ENCODE results near the gene CD300LG. TPM values are rescaled to one million over a fixed set of nuclear protein-coding genes. Genes with fewer than 3 reads are reported as not detected.

The CD300LG gene
- polyA plus RNA-seq, 1 donor (not counting 4 experiments of a cell fraction or from before 2014, with no cell fraction given): not detected

DNA sequence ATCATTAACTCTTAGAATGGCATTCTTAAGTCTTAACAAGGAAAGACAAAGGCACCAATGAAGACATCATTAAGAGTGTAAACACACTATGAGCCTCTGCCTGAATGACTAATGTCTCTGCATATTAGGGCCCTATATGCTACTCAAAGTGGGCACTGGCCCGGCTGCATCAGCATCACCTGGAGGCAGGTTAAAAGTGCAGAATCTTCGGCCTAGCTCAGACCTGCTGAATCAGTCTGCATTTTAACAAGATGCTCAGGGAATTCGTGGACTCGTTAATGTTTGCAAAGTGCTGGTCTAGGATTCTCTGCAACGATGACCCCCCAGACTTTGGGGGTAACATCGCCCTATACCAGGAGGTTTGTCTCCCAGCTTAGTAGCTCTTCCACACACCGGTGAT is 20.8 kb upstream of the CD300LG start:
- H2AFZ ChIP-seq (ENCODE audit: control insufficient read depth, low read length): no peak overlapping the region
- peaks cover 4% of the 10 kb centered on the region for H3K4me1 ChIP-seq (ENCODE audit: control insufficient read depth, extremely low read depth, insufficient read depth, low read length)
- H4K20me1 ChIP-seq (ENCODE audit: control insufficient read depth, extremely low read depth, insufficient read depth, low read length): no peaks in the 10 kb centered on the region
- H3K27me3 ChIP-seq (ENCODE audit: control insufficient read depth, extremely low read depth, insufficient read depth, low read length): no peaks in the 10 kb centered on the region
- FAIRE-seq: no peak
- TF ChIP-seq EZH2 (IDR thresholded peaks at IDR 0.05; ENCODE audit: low read length) (no peak), CTCF (optimal IDR thresholded peaks at IDR 0.05 in 1 of 3, IDR thresholded peaks at IDR 0.05 in 1 of 3, conservative IDR thresholded peaks at IDR 0.05 in 1 of 3; ENCODE audit: extremely low read depth in 1 of 3, insufficient read depth in 2 of 3, low read length in 3 of 3) (no peak)
- dilution Hi-C loops (cut with MboI; ENCODE audit: extremely low pct_ligation_motif_present, low sequenced_read_pairs): no loop called here
- no peaks in the 10 kb centered on the region for H3K9me1 ChIP-seq (ENCODE audit: control insufficient read depth, extremely low read depth, insufficient read depth, low read length)
- H3K9me3 ChIP-seq (ENCODE audit: control insufficient read depth, low read depth, low read length): no peaks in the 10 kb centered on the region
- peaks cover 15 to 30% of the 10 kb centered on the region in 2 experiments for H3K36me3 ChIP-seq (ENCODE audit: control insufficient read depth in 2 of 2, extremely low read depth in 1 of 2, insufficient read depth in 2 of 2, low read length in 2 of 2)
- no peak overlapping the region for H3K4me3 ChIP-seq (ENCODE audit: control insufficient read depth in 2 of 3, extremely low read depth in 1 of 3, insufficient read depth in 2 of 3, low read depth in 1 of 3, low read length in 3 of 3)
- no peak overlapping the region for H3K4me2 ChIP-seq (ENCODE audit: control insufficient read depth, extremely low read depth, insufficient read depth, low read depth, low read length)
- no peaks in the 10 kb centered on the region for H3K79me2 ChIP-seq (ENCODE audit: control insufficient read depth, insufficient read depth, low read length)
- DNase-seq (ENCODE audit: low read depth, low spot score): no peak
- H3K27ac ChIP-seq (ENCODE audit: control insufficient read depth, insufficient read depth, low read length): no peak overlapping the region
- H3K9ac ChIP-seq (ENCODE audit: control insufficient read depth, extremely low read depth, insufficient read depth, low read length): no peak overlapping the region

DNA sequence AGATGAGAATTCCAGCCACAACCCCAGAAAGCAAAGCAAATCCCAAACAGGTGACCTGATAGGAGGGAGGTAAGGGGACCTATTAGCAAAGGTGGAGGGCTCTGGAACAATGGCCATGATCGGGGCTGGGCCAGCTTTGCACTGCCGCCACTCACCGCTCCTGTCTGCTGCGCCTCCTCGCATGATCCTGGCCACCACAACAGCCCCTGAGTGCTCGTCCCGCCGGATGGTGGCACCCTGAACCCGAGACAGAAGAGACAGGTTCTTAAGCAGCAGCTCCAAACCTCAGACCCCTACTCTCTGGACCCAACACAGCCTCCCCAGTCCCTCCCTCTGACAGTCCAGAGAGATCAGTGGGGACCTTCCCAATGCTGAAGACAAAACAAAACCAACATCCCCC is 19.4 kb upstream of the CD300LG start:
- dilution Hi-C loops (cut with MboI; ENCODE audit: extremely low pct_ligation_motif_present, low sequenced_read_pairs): no loop called here
- no peaks in the 10 kb centered on the region for H4K20me1 ChIP-seq (ENCODE audit: control insufficient read depth, extremely low read depth, insufficient read depth, low read length)
- H2AFZ ChIP-seq (ENCODE audit: control insufficient read depth, low read length): no peak overlapping the region
- no peaks in the 10 kb centered on the region for H3K27me3 ChIP-seq (ENCODE audit: control insufficient read depth, extremely low read depth, insufficient read depth, low read length)
- DNase-seq (ENCODE audit: low read depth, low spot score): no peak
- H3K9ac ChIP-seq (ENCODE audit: control insufficient read depth, extremely low read depth, insufficient read depth, low read length): no peak overlapping the region
- peaks cover 15 to 30% of the 10 kb centered on the region in 2 experiments for H3K36me3 ChIP-seq (ENCODE audit: control insufficient read depth in 2 of 2, extremely low read depth in 1 of 2, insufficient read depth in 2 of 2, low read length in 2 of 2)
- no peaks in the 10 kb centered on the region for H3K9me1 ChIP-seq (ENCODE audit: control insufficient read depth, extremely low read depth, insufficient read depth, low read length)
- no peak for FAIRE-seq
- no peak overlapping the region for H3K4me2 ChIP-seq (ENCODE audit: control insufficient read depth, extremely low read depth, insufficient read depth, low read depth, low read length)
- no peaks in the 10 kb centered on the region for H3K9me3 ChIP-seq (ENCODE audit: control insufficient read depth, low read depth, low read length)
- no peaks in the 10 kb centered on the region for H3K79me2 ChIP-seq (ENCODE audit: control insufficient read depth, insufficient read depth, low read length)
- TF ChIP-seq CTCF (optimal IDR thresholded peaks at IDR 0.05 in 1 of 3, IDR thresholded peaks at IDR 0.05 in 1 of 3, conservative IDR thresholded peaks at IDR 0.05 in 1 of 3; ENCODE audit: extremely low read depth in 1 of 3, insufficient read depth in 2 of 3, low read length in 3 of 3) (no peak), EZH2 (IDR thresholded peaks at IDR 0.05; ENCODE audit: low read length) (no peak)
- no peak overlapping the region for H3K4me3 ChIP-seq (ENCODE audit: control insufficient read depth in 2 of 3, extremely low read depth in 1 of 3, insufficient read depth in 2 of 3, low read depth in 1 of 3, low read length in 3 of 3)
- peaks cover 11% of the 10 kb centered on the region for H3K4me1 ChIP-seq (ENCODE audit: control insufficient read depth, extremely low read depth, insufficient read depth, low read length)
- H3K27ac ChIP-seq (ENCODE audit: control insufficient read depth, insufficient read depth, low read length): no peak overlapping the region
